K562 (cell line): ENCODE results near the gene BMP3.

Experiments used
- ADNP ChIP-seq: fragments of 200-800 bp; sonication (Bioruptor generic); IDR thresholded peaks from 2 replicates; pipeline ENCODE4 v1.6.1; 2016; ENCODE audit warnings: missing genetic modification characterization, missing compliant biosample characterization
- EP300 ChIP-seq: IDR thresholded peaks from 2 replicates; pipeline ENCODE4 v1.6.1; 2012; ENCODE audit warnings: low read length, improper control_type of control experiment
- EZH2 ChIP-seq: IDR thresholded peaks from 2 replicates; pipeline ENCODE4 v1.6.1; 2012; ENCODE audit warnings: low read depth, mild to moderate bottlenecking, inconsistent platforms, low read length, borderline replicate concordance
- HDAC6 ChIP-seq: IDR thresholded peaks from 2 replicates; pipeline ENCODE4 v1.6.1; 2012; ENCODE audit warnings: low read depth, mild to moderate bottlenecking, control low read depth, inconsistent platforms, low read length, moderate library complexity
- MEF2A ChIP-seq: IDR thresholded peaks from 2 replicates; pipeline ENCODE4 v1.6.1; 2011; ENCODE audit warnings: low read depth, mild to moderate bottlenecking, low read length, moderate library complexity; ENCODE audit not compliant: control insufficient read depth
- PURB ChIP-seq: sonication (generic); formaldehyde crosslinking; IDR thresholded peaks from 2 replicates; pipeline ENCODE4 v1.9.0; 2021; ENCODE audit warnings: low read depth, mild to moderate bottlenecking, missing genetic modification reagents
- RBM15 ChIP-seq: fragments of 200-400 bp; formaldehyde crosslinking; IDR thresholded peaks from 2 replicates; pipeline ENCODE4 v1.6.1; 2018; ENCODE audit warnings: mild to moderate bottlenecking, low read length, moderate library complexity; ENCODE audit not compliant: insufficient read depth
- SOX6 ChIP-seq: fragments of 450-650 bp; IDR thresholded peaks from 2 replicates; pipeline ENCODE4 v1.6.1; 2014; ENCODE audit warnings: mild to moderate bottlenecking
- TGIF2 ChIP-seq: sonication (generic); formaldehyde crosslinking; IDR thresholded peaks from 2 replicates; pipeline ENCODE4 v1.8.1; 2022; ENCODE audit warnings: mild to moderate bottlenecking, missing genetic modification reagents, moderate library complexity
- ZBTB1 ChIP-seq: sonication (generic); formaldehyde crosslinking; IDR thresholded peaks from 2 replicates; pipeline ENCODE4 v1.8.1; 2023; ENCODE audit warnings: missing genetic modification reagents, low read depth, mild to moderate bottlenecking, borderline replicate concordance
- TF ChIP-seq, protein P1 (sequence below), 3 experiments: IDR thresholded peaks in 2 of 3; conservative IDR thresholded peaks in 1 of 3; 2 replicates each; pipeline ENCODE4 v1.5.1; 2011 to 2012; ENCODE audit warnings: low read length in 3 of 3, mild to moderate bottlenecking in 3 of 3, control low read depth in 2 of 3, improper control_type of control experiment in 1 of 3, inconsistent platforms in 1 of 3, low read depth in 1 of 3, mixed read lengths in 1 of 3, moderate library complexity in 1 of 3; ENCODE audit not compliant: insufficient read depth in 2 of 3
- TF ChIP-seq, protein P2 (sequence below): sonication (generic); formaldehyde crosslinking; IDR thresholded peaks from 2 replicates; pipeline ENCODE4 v1.8.0; 2022; ENCODE audit warnings: missing genetic modification reagents, mild to moderate bottlenecking, borderline replicate concordance
- TF ChIP-seq, protein P3 (sequence below): fragments of 450-650 bp; IDR thresholded peaks from 2 replicates; pipeline ENCODE4 v1.7.1; 2018; ENCODE audit warnings: mild to moderate bottlenecking, low read depth; ENCODE audit not compliant: partially characterized antibody

DNA sequence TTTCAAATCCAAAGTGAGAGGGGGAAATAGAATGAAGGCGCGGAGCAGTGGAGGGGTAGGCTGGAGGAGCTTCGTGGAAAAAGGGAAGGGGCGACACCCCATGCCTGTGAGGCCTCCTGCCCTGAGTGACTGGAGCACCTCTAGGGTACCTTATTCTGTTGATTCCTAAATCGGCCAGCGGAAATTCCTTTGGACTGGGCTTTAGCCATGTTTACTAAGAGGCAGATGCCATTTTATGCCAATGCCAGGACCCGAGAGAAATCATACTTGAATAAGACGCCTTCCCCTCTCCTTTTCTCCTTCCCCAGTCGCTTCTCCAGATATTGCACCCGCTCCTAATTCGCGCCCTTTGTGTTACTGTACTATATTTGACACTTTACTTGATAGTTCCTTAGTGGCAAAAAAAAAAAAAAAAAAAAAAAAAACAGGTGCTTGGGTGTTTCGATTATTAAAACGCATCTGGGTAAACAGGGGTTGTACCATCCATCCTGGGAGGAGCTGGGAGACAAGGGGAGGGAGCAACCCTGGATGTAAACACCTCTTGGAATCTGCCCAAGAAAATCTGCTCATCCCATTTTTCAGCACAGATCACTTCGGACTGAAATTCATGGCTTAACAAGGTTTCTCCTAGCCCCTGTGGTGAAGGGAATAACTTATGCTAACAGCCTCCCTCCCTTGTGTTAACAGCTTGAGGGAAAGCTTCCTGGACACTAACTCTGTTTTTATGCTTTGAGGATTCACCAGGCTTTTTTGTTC is 1.5 kb downstream of the BMP3 start:
- TF ChIP-seq EP300, result no peak
- TF ChIP-seq HDAC6, result no peak
- no peak for TF ChIP-seq RBM15
- no peak for TF ChIP-seq ZBTB1
- TF ChIP-seq, protein P1, sequence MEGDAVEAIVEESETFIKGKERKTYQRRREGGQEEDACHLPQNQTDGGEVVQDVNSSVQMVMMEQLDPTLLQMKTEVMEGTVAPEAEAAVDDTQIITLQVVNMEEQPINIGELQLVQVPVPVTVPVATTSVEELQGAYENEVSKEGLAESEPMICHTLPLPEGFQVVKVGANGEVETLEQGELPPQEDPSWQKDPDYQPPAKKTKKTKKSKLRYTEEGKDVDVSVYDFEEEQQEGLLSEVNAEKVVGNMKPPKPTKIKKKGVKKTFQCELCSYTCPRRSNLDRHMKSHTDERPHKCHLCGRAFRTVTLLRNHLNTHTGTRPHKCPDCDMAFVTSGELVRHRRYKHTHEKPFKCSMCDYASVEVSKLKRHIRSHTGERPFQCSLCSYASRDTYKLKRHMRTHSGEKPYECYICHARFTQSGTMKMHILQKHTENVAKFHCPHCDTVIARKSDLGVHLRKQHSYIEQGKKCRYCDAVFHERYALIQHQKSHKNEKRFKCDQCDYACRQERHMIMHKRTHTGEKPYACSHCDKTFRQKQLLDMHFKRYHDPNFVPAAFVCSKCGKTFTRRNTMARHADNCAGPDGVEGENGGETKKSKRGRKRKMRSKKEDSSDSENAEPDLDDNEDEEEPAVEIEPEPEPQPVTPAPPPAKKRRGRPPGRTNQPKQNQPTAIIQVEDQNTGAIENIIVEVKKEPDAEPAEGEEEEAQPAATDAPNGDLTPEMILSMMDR (IDR thresholded peaks at IDR 0.05 in 2 of 3, conservative IDR thresholded peaks at IDR 0.05 in 1 of 3; ENCODE audit: insufficient read depth in 2 of 3, low read depth in 1 of 3, low read length in 3 of 3), result no peak
- no peak for TF ChIP-seq TGIF2 (CRISPR knock-in tag)
- no peak for TF ChIP-seq MEF2A
- no peak for TF ChIP-seq PURB (CRISPR knock-in tag)
- no peak for TF ChIP-seq SOX6
- TF ChIP-seq, protein P2, sequence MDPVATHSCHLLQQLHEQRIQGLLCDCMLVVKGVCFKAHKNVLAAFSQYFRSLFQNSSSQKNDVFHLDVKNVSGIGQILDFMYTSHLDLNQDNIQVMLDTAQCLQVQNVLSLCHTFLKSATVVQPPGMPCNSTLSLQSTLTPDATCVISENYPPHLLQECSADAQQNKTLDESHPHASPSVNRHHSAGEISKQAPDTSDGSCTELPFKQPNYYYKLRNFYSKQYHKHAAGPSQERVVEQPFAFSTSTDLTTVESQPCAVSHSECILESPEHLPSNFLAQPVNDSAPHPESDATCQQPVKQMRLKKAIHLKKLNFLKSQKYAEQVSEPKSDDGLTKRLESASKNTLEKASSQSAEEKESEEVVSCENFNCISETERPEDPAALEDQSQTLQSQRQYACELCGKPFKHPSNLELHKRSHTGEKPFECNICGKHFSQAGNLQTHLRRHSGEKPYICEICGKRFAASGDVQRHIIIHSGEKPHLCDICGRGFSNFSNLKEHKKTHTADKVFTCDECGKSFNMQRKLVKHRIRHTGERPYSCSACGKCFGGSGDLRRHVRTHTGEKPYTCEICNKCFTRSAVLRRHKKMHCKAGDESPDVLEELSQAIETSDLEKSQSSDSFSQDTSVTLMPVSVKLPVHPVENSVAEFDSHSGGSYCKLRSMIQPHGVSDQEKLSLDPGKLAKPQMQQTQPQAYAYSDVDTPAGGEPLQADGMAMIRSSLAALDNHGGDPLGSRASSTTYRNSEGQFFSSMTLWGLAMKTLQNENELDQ (CRISPR knock-in tag), result no peak
- TF ChIP-seq EZH2, result no peak
- TF ChIP-seq, protein P3, sequence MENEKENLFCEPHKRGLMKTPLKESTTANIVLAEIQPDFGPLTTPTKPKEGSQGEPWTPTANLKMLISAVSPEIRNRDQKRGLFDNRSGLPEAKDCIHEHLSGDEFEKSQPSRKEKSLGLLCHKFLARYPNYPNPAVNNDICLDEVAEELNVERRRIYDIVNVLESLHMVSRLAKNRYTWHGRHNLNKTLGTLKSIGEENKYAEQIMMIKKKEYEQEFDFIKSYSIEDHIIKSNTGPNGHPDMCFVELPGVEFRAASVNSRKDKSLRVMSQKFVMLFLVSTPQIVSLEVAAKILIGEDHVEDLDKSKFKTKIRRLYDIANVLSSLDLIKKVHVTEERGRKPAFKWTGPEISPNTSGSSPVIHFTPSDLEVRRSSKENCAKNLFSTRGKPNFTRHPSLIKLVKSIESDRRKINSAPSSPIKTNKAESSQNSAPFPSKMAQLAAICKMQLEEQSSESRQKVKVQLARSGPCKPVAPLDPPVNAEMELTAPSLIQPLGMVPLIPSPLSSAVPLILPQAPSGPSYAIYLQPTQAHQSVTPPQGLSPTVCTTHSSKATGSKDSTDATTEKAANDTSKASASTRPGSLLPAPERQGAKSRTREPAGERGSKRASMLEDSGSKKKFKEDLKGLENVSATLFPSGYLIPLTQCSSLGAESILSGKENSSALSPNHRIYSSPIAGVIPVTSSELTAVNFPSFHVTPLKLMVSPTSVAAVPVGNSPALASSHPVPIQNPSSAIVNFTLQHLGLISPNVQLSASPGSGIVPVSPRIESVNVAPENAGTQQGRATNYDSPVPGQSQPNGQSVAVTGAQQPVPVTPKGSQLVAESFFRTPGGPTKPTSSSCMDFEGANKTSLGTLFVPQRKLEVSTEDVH, result no peak
- TF ChIP-seq ADNP (tag), result no peak
